Measurements from ENCODE around the gene CHST8.

The CHST8 gene

GRCh38 chr19:33775731-33776487 lies 154.2 kb downstream of the CHST8 start:
- no peak for TF ChIP-seq CTCF (IDR thresholded peaks at IDR 0.05; ENCODE audit: low read depth, low read length)
- H3K27me3 ChIP-seq = no peaks in the 10 kb centered on the region
- H3K9me3 ChIP-seq = no peaks in the 10 kb centered on the region
- peaks cover 4% of the 10 kb centered on the region; the same call in 1 of the 2 replicates for H3K36me3 ChIP-seq
- no peak overlapping the region for H3K4me3 ChIP-seq (ENCODE audit: low read depth, low read length)
- no peak for DNase-seq
- H3K4me1 ChIP-seq = peaks cover 12% of the 10 kb centered on the region

DNA sequence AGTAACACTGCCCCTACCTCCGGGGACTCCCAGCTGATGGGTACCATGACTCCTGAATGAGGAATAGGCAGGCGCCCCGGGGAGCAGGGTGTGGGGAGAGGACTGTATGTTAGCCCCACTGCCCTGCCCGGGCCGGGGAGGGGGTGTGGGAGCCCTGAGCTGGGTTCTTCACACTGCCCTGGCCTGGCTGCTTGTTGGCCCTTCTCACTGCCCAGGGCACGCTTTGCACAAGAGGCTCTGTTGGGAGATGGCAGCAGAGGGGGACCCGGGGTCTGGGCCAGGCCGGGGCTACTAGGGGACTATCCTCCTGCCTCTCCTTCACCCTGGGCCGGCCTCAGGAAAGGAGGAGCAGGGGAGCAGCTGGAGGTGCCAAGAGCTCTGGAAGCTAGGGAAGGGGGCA lies 155.6 kb downstream of the CHST8 start:
- H3K4me3 ChIP-seq (ENCODE audit: low read depth, low read length) = no peak overlapping the region
- H3K9me3 ChIP-seq = no peaks in the 10 kb centered on the region
- H3K36me3 ChIP-seq = no peaks in the 10 kb centered on the region; the same call in 1 of the 2 replicates
- no peak for DNase-seq
- no peaks in the 10 kb centered on the region for H3K27me3 ChIP-seq
- TF ChIP-seq CTCF (IDR thresholded peaks at IDR 0.05; ENCODE audit: low read depth, low read length) = no peak
- peaks cover 9% of the 10 kb centered on the region for H3K4me1 ChIP-seq

GRCh38 chr19:33777753-33778088 lies 156.0 kb downstream of the CHST8 start:
- DNase-seq = no peak
- Histone ChIP-seq H3K4me1 (peaks cover 9% of the 10 kb centered on the region), H3K36me3 (no peaks in the 10 kb centered on the region; the same call in 1 of the 2 replicates), H3K9me3 (no peaks in the 10 kb centered on the region), H3K4me3 (ENCODE audit: low read depth, low read length) (no peak overlapping the region), H3K27me3 (no peaks in the 10 kb centered on the region)
- no peak for TF ChIP-seq CTCF (IDR thresholded peaks at IDR 0.05; ENCODE audit: low read depth, low read length)

DNA sequence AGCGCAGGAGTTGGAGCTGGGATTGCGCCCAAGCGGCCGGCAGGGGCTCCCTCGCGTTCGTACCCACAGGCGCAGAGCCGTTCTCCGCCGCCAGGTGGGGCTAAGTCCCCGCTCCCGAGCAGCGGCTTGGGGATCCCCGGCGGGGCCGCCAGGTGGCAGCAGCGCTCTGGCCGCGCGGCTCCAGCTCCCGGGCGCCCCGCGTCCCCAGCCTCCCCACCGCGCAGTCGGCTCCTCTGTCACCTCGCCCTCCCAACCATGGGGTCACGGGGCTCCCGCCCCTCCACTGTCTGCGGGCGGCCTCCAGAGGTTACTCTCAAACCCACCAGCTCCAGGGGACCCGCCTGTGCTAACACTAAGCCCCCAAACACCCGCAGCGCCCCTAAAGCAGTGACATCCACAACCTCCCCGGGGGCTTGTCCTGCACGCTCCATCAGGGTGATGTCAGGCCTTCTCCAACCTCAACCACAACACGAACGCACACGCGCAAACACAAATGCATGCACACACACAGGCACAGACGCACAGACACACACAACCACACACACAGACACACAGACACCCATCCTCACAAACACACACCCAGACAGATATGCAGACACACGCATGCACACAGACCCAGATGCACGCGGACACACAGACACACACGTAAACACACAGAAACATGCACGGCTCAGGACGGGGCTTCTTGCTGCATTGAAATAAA lies 156.5 kb downstream of the CHST8 start:
- Histone ChIP-seq H3K36me3 (no peaks in the 10 kb centered on the region), H3K9me3 (no peaks in the 10 kb centered on the region), H3K4me3 (ENCODE audit: low read depth, low read length) (peak overlapping the region; percentile 58), H3K27me3 (no peaks in the 10 kb centered on the region), H3K4me1 (peaks cover 9% of the 10 kb centered on the region)
- peak; percentile 87 for DNase-seq
- peak; percentile 100 for TF ChIP-seq CTCF (IDR thresholded peaks at IDR 0.05; ENCODE audit: low read depth, low read length)

- no peak overlapping the region for H3K4me3 ChIP-seq (ENCODE audit: low read depth, low read length)
- TF ChIP-seq CTCF (IDR thresholded peaks at IDR 0.05; ENCODE audit: low read depth, low read length) = no peak
- no peaks in the 10 kb centered on the region for H3K27me3 ChIP-seq
- H3K4me1 ChIP-seq = peaks cover 3% of the 10 kb centered on the region; the same call in 1 of the 2 replicates
- no peaks in the 10 kb centered on the region for H3K9me3 ChIP-seq
- H3K36me3 ChIP-seq = no peaks in the 10 kb centered on the region
- no peak for DNase-seq
Measured at GRCh38 chr19:33779849-33780248, 158.1 kb downstream of the CHST8 start.

DNA sequence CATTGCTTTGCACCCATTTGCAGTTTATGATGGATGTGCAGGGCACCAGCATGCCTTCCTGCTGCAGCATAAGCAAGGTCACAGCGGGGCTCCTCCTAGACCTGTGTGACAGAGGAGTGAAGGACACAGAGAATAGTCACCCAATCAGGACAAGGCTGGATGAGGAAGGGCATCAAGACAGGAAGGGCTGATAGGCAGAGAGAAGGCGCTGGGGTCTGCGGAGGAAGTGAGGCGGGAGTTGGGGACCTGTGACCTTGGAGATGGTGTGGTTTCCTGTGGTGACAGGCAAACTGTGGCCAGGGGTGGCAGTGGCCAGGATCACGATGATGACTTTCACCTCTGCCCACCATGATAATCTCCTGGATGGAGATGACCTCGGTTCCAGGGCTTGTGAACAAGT lies 158.5 kb downstream of the CHST8 start:
- H3K36me3 ChIP-seq = no peaks in the 10 kb centered on the region
- H3K4me3 ChIP-seq (ENCODE audit: low read depth, low read length) = no peak overlapping the region
- DNase-seq = no peak
- no peak for TF ChIP-seq CTCF (IDR thresholded peaks at IDR 0.05; ENCODE audit: low read depth, low read length)
- peaks cover 3% of the 10 kb centered on the region; the same call in 1 of the 2 replicates for H3K4me1 ChIP-seq
- no peaks in the 10 kb centered on the region for H3K27me3 ChIP-seq
- no peaks in the 10 kb centered on the region for H3K9me3 ChIP-seq
